Fibroblast of lung (primary cell): Measurements from ENCODE around the gene SCFD2.

Experiments
- CTCF ChIP-seq, 2 donors: IDR thresholded peaks in 1 of 2; conservative IDR thresholded peaks in 1 of 2; 1 replicate in 1 of 2; 2 replicates in 1 of 2; pipeline ENCODE4 v1.5.1; 2011 to 2012; ENCODE audit warnings: low read length in 2 of 2, control low read depth in 1 of 2, inconsistent platforms in 1 of 2, low read depth in 1 of 2, mild to moderate bottlenecking in 1 of 2
- EZH2 ChIP-seq: IDR thresholded peaks from 2 replicates; pipeline ENCODE4 v1.5.1; 2012; ENCODE audit warnings: low read length, control low read depth, mild to moderate bottlenecking; ENCODE audit errors: missing control alignments

GRCh38 chr4:52990706-52991105 lies 375.2 kb downstream of the SCFD2 start:
- no peak for TF ChIP-seq CTCF (conservative IDR thresholded peaks at IDR 0.05 in 1 of 2, IDR thresholded peaks at IDR 0.05 in 1 of 2; ENCODE audit: low read depth in 1 of 2, low read length in 2 of 2)
- TF ChIP-seq EZH2, result no peak
